ENCODE data around the gene STAT3.

DNA sequence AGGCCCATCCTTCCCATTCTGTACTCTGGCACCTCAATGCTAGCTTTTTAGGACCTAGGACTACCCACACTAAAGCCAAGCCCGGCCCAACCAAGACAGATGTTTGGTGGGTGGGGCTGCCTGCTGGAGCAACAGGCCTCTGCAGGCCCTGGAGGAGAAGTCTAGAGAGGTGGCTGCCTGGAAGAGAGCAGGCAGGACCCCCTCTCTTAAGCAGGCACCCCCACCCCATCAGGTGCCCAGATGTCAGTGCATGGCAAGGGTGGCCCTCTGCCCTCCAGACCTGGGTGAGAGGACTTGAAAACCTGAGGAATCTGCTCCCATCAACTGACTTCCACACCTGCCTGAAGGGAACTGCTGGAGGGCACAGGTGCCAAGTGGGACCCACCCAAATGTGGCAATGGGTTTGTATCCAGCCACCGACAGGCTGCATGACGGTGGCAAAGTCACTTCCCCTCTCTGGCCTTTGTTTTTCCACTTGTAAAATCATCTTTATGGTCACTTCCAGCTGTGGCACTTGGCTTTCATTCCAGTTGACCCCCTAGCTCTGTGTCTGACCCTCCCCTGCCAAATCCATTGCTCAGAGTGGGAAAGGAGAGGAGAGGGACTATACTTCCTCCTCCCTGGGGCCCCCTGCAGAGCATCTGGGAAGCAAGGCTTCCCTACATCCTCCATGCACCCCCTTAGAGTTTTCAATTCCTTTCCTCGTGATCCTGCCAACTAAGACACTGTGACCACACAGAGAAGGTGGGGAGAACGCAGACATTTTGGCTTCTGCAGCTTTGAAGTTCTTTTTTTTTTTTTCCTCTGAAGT lies 101.6 kb downstream of the STAT3 start:
- TF ChIP-seq CTCF (conservative IDR thresholded peaks at IDR 0.05; ENCODE audit: low read length) (no peak), EZH2phosphoT487 (IDR thresholded peaks at IDR 0.05; ENCODE audit: borderline replicate concordance, low read depth, low read length) (no peak)
